GM12891 (cell line): Measurements from ENCODE around the gene DIP2C.

Source experiments
- POLR2A ChIP-seq: IDR thresholded peaks from 2 replicates; pipeline ENCODE4 v1.6.1; 2011; ENCODE audit warnings: low read depth, low read length, control low read depth
- POLR2AphosphoS5 ChIP-seq: IDR thresholded peaks from 2 replicates; pipeline ENCODE4 v1.6.1; 2011; ENCODE audit warnings: low read depth, low read length, control low read depth
- POU2F2 ChIP-seq: IDR thresholded peaks from 2 replicates; pipeline ENCODE4 v1.6.1; 2011; ENCODE audit warnings: low read depth, mild to moderate bottlenecking, control low read depth, low read length, moderate library complexity
- TAF1 ChIP-seq: IDR thresholded peaks from 2 replicates; pipeline ENCODE4 v1.6.1; 2011; ENCODE audit warnings: low read depth, low read length, control low read depth

DNA sequence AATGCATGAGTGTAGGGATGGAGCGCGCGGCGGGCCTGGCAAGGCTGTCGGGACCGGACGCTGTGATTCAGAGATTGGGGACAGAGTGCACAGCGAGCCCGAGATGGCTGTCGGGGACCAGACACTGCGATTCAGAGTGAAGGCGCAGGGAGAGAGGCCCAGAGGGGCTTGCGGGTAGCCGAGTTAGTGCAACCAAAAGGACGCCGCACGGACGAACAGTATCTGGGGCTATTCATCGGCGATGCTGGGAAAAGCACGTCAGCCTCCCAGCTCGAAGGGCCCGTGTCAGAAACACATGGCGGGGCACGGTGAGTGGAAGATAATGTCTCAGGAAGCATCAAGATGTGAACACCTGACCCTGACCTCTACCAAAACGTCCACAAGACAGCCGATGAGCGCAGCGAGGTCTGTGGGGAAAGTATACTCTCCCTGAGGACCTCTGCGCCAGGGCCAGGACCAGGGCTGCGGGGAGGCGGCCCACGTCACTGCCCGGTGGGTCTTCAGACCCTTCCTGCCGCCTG is 338.4 kb downstream of the DIP2C start:
- TF ChIP-seq POLR2A (no peak), TAF1 (no peak), POU2F2 (no peak), POLR2AphosphoS5 (no peak)
